NB4 (cell line): Measurements from ENCODE around the gene ZNF530.

Source experiments
- DNase-seq: peaks from one replicate; pipeline ENCODE4 v3.0.0; 2010; ENCODE audit warnings: low read depth
- H3K4me3 ChIP-seq: one replicate; pipeline ENCODE4 v1.5.1; 2011; ENCODE audit warnings: mild to moderate bottlenecking, low read depth, low read length, moderate library complexity
- MYC ChIP-seq: IDR thresholded peaks from 2 replicates; pipeline ENCODE4 v1.6.1; 2011; ENCODE audit warnings: low read depth, low read length
- POLR2A ChIP-seq: IDR thresholded peaks from 2 replicates; pipeline ENCODE4 v1.6.1; 2011; ENCODE audit warnings: mild to moderate bottlenecking; ENCODE audit not compliant: insufficient read length; ENCODE audit errors: extremely low read depth
- TF ChIP-seq, protein P1 (sequence below): IDR thresholded peaks from one replicate; pipeline ENCODE4 v1.5.1; 2012; ENCODE audit warnings: low read depth, low read length
- TF ChIP-seq, protein P2 (sequence below): IDR thresholded peaks from 2 replicates; pipeline ENCODE4 v1.6.1; 2011; ENCODE audit warnings: low read depth, low read length

Gene ZNF530

DNA sequence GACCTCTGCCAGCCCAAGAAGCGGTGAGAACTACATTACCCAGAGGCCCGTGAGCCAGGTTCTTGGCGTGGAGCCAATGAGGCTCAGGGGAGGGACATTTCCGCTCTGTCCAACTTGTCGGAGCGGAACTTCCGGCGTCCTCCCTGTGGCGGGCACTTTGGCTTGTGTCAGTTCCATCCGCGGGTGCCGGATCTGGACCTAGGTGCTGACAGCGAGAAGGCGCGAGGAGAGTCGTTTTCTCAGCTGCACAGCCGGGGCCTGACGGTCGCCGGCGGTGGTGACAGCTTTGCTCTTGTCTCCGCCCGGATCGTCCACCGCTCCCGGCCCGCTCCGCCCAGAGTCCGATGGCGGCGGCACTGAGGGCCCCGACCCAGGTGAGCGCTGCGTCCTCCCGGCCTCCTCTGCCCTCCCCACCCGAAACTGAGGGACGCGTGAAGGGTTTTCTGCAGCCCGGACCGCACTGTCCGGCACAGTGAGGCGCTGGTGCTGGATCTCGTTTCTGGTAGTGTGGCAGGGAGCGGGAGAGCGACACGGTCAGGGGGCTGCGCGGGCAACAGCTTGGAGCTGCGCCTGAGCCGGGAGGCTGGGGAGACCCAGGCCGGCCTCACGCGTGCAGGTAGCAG, at the start of gene ZNF530:
Gene ZNF530 (plus strand): TSS at position 125 of the 623 bp plus-strand sequence. CDS start 4,461 bp downstream, outside the sequence.
- TF ChIP-seq, protein P1, sequence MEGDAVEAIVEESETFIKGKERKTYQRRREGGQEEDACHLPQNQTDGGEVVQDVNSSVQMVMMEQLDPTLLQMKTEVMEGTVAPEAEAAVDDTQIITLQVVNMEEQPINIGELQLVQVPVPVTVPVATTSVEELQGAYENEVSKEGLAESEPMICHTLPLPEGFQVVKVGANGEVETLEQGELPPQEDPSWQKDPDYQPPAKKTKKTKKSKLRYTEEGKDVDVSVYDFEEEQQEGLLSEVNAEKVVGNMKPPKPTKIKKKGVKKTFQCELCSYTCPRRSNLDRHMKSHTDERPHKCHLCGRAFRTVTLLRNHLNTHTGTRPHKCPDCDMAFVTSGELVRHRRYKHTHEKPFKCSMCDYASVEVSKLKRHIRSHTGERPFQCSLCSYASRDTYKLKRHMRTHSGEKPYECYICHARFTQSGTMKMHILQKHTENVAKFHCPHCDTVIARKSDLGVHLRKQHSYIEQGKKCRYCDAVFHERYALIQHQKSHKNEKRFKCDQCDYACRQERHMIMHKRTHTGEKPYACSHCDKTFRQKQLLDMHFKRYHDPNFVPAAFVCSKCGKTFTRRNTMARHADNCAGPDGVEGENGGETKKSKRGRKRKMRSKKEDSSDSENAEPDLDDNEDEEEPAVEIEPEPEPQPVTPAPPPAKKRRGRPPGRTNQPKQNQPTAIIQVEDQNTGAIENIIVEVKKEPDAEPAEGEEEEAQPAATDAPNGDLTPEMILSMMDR: no peak
- TF ChIP-seq, protein P2, sequence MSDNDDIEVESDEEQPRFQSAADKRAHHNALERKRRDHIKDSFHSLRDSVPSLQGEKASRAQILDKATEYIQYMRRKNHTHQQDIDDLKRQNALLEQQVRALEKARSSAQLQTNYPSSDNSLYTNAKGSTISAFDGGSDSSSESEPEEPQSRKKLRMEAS: peak; percentile 43; the same call in 1 of the 2 replicates
- TF ChIP-seq MYC: no peak
- TF ChIP-seq POLR2A: peak; percentile 34
- peak within 1 kb of the TSS; percentile 66 for H3K4me3 ChIP-seq
- DNase-seq: peak; percentile 88

DNA sequence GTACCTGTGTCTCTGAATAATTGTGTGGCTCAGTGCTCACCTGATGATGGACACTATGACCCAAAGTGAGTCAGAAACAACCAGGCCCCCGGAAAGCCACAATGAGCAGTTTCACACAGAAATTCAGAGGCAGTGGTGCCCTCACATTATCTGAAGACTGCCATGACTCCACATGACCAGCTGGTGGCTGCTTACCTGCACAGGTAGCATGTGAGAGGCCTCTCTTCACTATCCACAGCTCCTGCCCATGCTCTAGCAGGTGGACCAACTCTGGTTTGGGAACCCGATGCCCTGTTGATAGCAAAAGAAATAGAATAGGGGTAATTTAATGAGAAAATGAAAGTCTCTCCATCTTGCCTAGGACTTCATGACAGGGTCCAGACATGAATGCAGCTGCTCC, 47.3 kb upstream of the ZNF530 start:
- no peak for DNase-seq
- TF ChIP-seq MYC (no peak), POLR2A (no peak)
- TF ChIP-seq, protein P1: no peak
- TF ChIP-seq, protein P2: no peak
- no peak overlapping the region for H3K4me3 ChIP-seq

DNA sequence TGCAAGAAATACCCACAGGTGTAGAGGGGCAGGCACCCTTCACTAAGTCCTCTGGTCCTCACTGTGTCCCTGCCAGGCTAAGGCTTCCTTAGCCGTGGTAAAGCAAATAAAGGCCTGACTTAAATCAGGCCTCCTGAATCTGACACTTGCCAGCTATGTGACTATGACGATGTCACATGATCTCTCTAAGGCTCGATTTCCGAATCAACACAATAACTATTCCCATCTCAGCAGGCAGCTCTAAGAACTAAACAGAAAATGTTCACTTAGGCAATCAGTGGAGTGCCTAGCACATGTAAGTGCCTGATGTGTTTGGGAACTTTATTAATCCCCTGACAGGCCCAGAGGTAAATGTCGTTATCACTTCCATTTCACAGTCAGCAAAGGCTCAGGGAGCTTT, 42.0 kb upstream of the ZNF530 start:
- no peak overlapping the region for H3K4me3 ChIP-seq
- TF ChIP-seq POLR2A: no peak
- TF ChIP-seq, protein P1: no peak

DNA sequence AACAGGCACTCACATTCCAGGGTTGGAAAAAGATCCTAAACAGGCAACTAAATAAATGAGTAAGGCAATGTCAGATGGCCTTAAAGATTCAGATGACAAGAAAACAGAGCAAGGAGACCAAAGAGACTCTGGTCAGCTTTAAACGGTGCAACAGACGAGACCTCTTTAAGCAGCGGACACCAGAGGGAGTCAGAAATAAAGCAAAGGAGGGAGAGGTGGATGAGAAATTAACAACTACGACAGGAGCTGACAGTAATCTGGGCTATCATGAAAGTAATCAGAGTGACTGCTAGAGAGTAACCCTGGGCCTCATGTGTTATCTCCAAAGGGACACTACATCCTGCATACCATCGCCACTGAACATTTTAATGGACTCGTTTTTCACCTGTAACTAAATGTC, 41.2 kb upstream of the ZNF530 start:
- TF ChIP-seq MYC (no peak), POLR2A (no peak)
- TF ChIP-seq, protein P1: no peak
- TF ChIP-seq, protein P2: no peak
- peak overlapping the region; percentile 71 for H3K4me3 ChIP-seq
- peak; percentile 14 for DNase-seq

More for the DNA sequence above, 42.0 kb upstream of the ZNF530 start:
- no peak for DNase-seq

DNA sequence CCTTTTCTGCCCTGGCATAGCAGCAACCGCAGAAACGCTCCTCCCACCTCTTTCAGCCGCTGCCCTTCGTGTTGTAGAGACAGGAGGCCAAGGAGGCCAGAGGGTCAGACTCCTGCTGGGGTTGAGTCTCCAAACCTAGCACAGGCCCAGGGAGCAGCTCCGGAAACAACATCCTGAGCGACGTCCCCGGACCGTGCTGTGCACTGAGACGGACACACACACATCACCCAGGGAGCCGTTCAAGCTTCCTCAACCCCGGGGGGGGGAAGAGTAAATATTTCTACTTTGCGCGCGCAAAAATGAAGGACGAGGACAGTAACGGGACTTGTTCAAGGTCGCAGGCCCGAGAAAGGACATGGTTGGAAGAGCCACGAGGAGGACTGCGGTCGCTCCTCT, 40.7 kb upstream of the ZNF530 start:
- H3K4me3 ChIP-seq: peak overlapping the region; percentile 71
- DNase-seq: peak; percentile 52
- TF ChIP-seq POLR2A (no peak), MYC (no peak)
- TF ChIP-seq, protein P2: no peak
- TF ChIP-seq, protein P1: no peak
